Endothelial cell of umbilical vein (primary cell): ENCODE results near the gene LSM7.

ENCODE experiments used
- JUN ChIP-seq: IDR thresholded peaks from 2 replicates; pipeline ENCODE4 v1.6.1; 2011; ENCODE audit warnings: borderline replicate concordance, low read depth; ENCODE audit not compliant: insufficient read length, insufficient read depth
- POLR2A ChIP-seq: IDR thresholded peaks from 2 replicates; pipeline ENCODE4 v1.6.1; 2012; ENCODE audit warnings: low read depth, mild to moderate bottlenecking, control low read depth, low read length
- TF ChIP-seq, protein P1 (sequence below), 2 donors: IDR thresholded peaks; 1 replicate in 1 of 2; 2 replicates in 1 of 2; pipeline ENCODE4 v1.5.1; 2011; ENCODE audit warnings: low read length in 2 of 2, mild to moderate bottlenecking in 2 of 2, moderate library complexity in 2 of 2, control low read depth in 1 of 2, inconsistent platforms in 1 of 2, low read depth in 1 of 2; ENCODE audit not compliant: insufficient read depth in 1 of 2; ENCODE audit errors: extremely low read depth in 1 of 2

DNA sequence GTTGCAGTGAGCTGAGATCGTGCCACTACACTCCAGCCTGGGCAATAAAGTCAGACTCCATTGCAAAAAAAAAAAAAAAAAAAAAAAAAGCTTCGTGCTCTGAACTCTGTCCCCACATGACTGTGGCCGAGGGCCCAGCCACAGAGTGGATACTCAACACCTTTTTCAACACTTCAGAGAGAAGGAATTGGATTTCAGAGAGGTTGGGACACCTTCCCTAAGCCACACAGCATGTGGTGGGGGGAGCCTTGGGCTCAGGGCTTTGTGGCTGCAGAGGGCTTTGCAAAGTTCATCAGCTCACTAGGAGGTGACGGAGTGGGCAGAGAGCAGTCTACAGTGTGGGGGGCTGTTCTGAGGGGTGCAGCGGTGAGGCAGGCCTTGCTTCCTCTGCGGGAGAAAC, 9.5 kb downstream of the LSM7 start:
- TF ChIP-seq, protein P1, sequence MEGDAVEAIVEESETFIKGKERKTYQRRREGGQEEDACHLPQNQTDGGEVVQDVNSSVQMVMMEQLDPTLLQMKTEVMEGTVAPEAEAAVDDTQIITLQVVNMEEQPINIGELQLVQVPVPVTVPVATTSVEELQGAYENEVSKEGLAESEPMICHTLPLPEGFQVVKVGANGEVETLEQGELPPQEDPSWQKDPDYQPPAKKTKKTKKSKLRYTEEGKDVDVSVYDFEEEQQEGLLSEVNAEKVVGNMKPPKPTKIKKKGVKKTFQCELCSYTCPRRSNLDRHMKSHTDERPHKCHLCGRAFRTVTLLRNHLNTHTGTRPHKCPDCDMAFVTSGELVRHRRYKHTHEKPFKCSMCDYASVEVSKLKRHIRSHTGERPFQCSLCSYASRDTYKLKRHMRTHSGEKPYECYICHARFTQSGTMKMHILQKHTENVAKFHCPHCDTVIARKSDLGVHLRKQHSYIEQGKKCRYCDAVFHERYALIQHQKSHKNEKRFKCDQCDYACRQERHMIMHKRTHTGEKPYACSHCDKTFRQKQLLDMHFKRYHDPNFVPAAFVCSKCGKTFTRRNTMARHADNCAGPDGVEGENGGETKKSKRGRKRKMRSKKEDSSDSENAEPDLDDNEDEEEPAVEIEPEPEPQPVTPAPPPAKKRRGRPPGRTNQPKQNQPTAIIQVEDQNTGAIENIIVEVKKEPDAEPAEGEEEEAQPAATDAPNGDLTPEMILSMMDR (IDR thresholded peaks at IDR 0.05; ENCODE audit: extremely low read depth in 1 of 2, insufficient read depth in 1 of 2, low read depth in 1 of 2, low read length in 2 of 2): no peak
- TF ChIP-seq POLR2A: no peak
- no peak for TF ChIP-seq JUN
